Keratinocyte (primary cell): ENCODE measurements around the gene RERG.
"Not testable (repeated sequence)": the region's sequence is repeated elsewhere in the genome, so short reads cannot be mapped to it uniquely, and the experiment has no call there.

Source experiments
- EZH2 ChIP-seq: IDR thresholded peaks from one replicate; pipeline ENCODE4 v1.6.1; 2012; ENCODE audit warnings: inconsistent platforms, mild to moderate bottlenecking, low read length, moderate library complexity
- TF ChIP-seq, protein P1 (sequence below), 3 experiments: IDR thresholded peaks in 1 of 3; conservative IDR thresholded peaks in 1 of 3; optimal IDR thresholded peaks in 1 of 3; 2 replicates in 2 of 3; 3 replicates in 1 of 3; pipeline versions ENCODE3 to v1.5.1; 2011; ENCODE audit warnings: low read length in 3 of 3, mild to moderate bottlenecking in 3 of 3, moderate library complexity in 2 of 3, control low read depth in 1 of 3, inconsistent platforms in 1 of 3; ENCODE audit not compliant: insufficient read depth in 2 of 3; ENCODE audit errors: extremely low read depth in 1 of 3

- TF ChIP-seq, protein P1, sequence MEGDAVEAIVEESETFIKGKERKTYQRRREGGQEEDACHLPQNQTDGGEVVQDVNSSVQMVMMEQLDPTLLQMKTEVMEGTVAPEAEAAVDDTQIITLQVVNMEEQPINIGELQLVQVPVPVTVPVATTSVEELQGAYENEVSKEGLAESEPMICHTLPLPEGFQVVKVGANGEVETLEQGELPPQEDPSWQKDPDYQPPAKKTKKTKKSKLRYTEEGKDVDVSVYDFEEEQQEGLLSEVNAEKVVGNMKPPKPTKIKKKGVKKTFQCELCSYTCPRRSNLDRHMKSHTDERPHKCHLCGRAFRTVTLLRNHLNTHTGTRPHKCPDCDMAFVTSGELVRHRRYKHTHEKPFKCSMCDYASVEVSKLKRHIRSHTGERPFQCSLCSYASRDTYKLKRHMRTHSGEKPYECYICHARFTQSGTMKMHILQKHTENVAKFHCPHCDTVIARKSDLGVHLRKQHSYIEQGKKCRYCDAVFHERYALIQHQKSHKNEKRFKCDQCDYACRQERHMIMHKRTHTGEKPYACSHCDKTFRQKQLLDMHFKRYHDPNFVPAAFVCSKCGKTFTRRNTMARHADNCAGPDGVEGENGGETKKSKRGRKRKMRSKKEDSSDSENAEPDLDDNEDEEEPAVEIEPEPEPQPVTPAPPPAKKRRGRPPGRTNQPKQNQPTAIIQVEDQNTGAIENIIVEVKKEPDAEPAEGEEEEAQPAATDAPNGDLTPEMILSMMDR (optimal IDR thresholded peaks at IDR 0.05 in 1 of 3, IDR thresholded peaks at IDR 0.05 in 1 of 3, conservative IDR thresholded peaks at IDR 0.05 in 1 of 3; ENCODE audit: extremely low read depth in 1 of 3, insufficient read depth in 2 of 3, low read length in 3 of 3) = not testable (repeated sequence)
- not testable (repeated sequence) for TF ChIP-seq EZH2
Measured at GRCh38 chr12:15225863-15226218, 4.6 kb upstream of the RERG start.
